Liver (tissue), 9 donors: Measurements from ENCODE around the gene ZBTB7B. TPM values are rescaled to one million over a fixed set of nuclear protein-coding genes. Genes with fewer than 3 reads are reported as not detected.

Experiments used
- DNase-seq: peaks from one replicate; pipeline ENCODE4 v3.0.0-alpha.2; 2017; ENCODE audit warnings: low spot score
- H3K27ac ChIP-seq, 2 donors: one replicate each; pipeline ENCODE4 v1.7.0; 2013; ENCODE audit warnings: inconsistent platforms in 2 of 2, low read length in 2 of 2, control low read depth in 1 of 2, low read depth in 1 of 2, mild to moderate bottlenecking in 1 of 2
- H3K27me3 ChIP-seq, 4 donors: one replicate each; pipeline versions ENCODE4 v1.6.1 to v1.7.0; 2013; ENCODE audit warnings: low read length in 3 of 4, inconsistent platforms in 1 of 4, mild to moderate bottlenecking in 1 of 4, moderate library complexity in 1 of 4; ENCODE audit not compliant: control insufficient read depth in 4 of 4, insufficient read depth in 4 of 4
- H3K36me3 ChIP-seq, 4 donors: one replicate each; pipeline versions ENCODE4 v1.6.1 to v1.7.0; 2013; ENCODE audit warnings: low read length in 3 of 4, mild to moderate bottlenecking in 3 of 4, low read depth in 1 of 4, moderate library complexity in 1 of 4; ENCODE audit not compliant: control insufficient read depth in 4 of 4, insufficient read depth in 3 of 4
- H3K4me1 ChIP-seq, 4 donors: one replicate each; pipeline versions ENCODE4 v1.6.1 to v1.7.0; 2013; ENCODE audit warnings: low read length in 3 of 4, mild to moderate bottlenecking in 3 of 4, moderate library complexity in 1 of 4; ENCODE audit not compliant: control insufficient read depth in 4 of 4, insufficient read depth in 4 of 4
- H3K4me3 ChIP-seq, 3 donors: one replicate each; pipeline versions ENCODE4 v1.6.1 to v1.7.0; 2013; ENCODE audit warnings: low read length in 3 of 3, control low read depth in 1 of 3, low read depth in 1 of 3, mild to moderate bottlenecking in 1 of 3
- H3K9ac ChIP-seq, 2 donors: one replicate each; pipeline ENCODE4 v1.7.0; 2013; ENCODE audit warnings: low read length in 2 of 2, mild to moderate bottlenecking in 2 of 2, moderate library complexity in 2 of 2, control low read depth in 1 of 2, low read depth in 1 of 2
- H3K9me3 ChIP-seq, 4 donors: one replicate each; pipeline versions ENCODE4 v1.6.1 to v1.7.0; 2013; ENCODE audit warnings: low read length in 3 of 4; ENCODE audit not compliant: control insufficient read depth in 4 of 4
- ATF3 ChIP-seq: IDR thresholded peaks from 2 replicates; pipeline ENCODE4 v1.6.1; 2016; ENCODE audit warnings: antibody characterized with exemption
- CTCF ChIP-seq: fragments of 150-350 bp; IDR thresholded peaks from 2 replicates; pipeline ENCODE4 v1.5.1; 2017; ENCODE audit warnings: improper control_type of control experiment, low read depth, low read length; ENCODE audit not compliant: missing input control
- EGR1 ChIP-seq, 2 donors: IDR thresholded peaks; 2 replicates each; pipeline ENCODE4 v1.6.1; 2016 to 2018; ENCODE audit warnings: antibody characterized with exemption in 2 of 2, low read depth in 2 of 2
- FOXA1 ChIP-seq: IDR thresholded peaks from 2 replicates; pipeline ENCODE4 v1.6.1; 2016; ENCODE audit warnings: antibody characterized with exemption
- GABPA ChIP-seq, 2 donors: IDR thresholded peaks in 1 of 2; conservative IDR thresholded peaks in 1 of 2; 2 replicates each; pipeline ENCODE4 v1.6.1; 2016; ENCODE audit warnings: antibody characterized with exemption in 2 of 2, mild to moderate bottlenecking in 1 of 2, moderate library complexity in 1 of 2
- HNF4A ChIP-seq, 2 donors: conservative IDR thresholded peaks; 2 replicates each; pipeline ENCODE4 v1.6.1; 2016; ENCODE audit warnings: antibody characterized with exemption in 2 of 2, mild to moderate bottlenecking in 2 of 2
- HNF4G ChIP-seq: IDR thresholded peaks from 2 replicates; pipeline ENCODE4 v1.6.1; 2016; ENCODE audit warnings: antibody characterized with exemption
- JUND ChIP-seq, 2 donors: IDR thresholded peaks; 2 replicates each; pipeline ENCODE4 v1.6.1; 2016; ENCODE audit warnings: antibody characterized with exemption in 2 of 2
- RAD21 ChIP-seq, 2 donors: IDR thresholded peaks; 2 replicates each; pipeline ENCODE4 v1.6.1; 2016; ENCODE audit warnings: antibody characterized with exemption in 2 of 2, mild to moderate bottlenecking in 2 of 2
- REST ChIP-seq: IDR thresholded peaks from 2 replicates; pipeline ENCODE4 v1.6.1; 2016; ENCODE audit warnings: antibody characterized with exemption, mild to moderate bottlenecking
- SP1 ChIP-seq: IDR thresholded peaks from 2 replicates; pipeline ENCODE4 v1.6.1; 2018; ENCODE audit warnings: antibody characterized with exemption, mild to moderate bottlenecking
- TAF1 ChIP-seq: conservative IDR thresholded peaks from 2 replicates; pipeline ENCODE4 v1.6.1; 2016; ENCODE audit warnings: antibody characterized with exemption, mild to moderate bottlenecking
- YY1 ChIP-seq: IDR thresholded peaks from 2 replicates; pipeline ENCODE4 v1.6.1; 2016; ENCODE audit warnings: antibody characterized with exemption, mild to moderate bottlenecking
- WGBS: extraction: QIAGEN DNeasy Blood & Tissue Kit; methylation state at CpG from one replicate; pipeline ENCODE4 v1.1.7; 2013; 5-methylcytosine and 5-hydroxymethylcytosine counted together
- polyA plus RNA-seq, 2 donors: library from polyadenylated mRNA; stranded (reverse) in 1 of 2; unstranded in 1 of 2; fragments of 200-250 nt in 1 of 2; fragments of >200 nt in 1 of 2; fragmentation: Nextera tagmentation in 1 of 2; extraction: Ambion mirVana in 1 of 2; gene quantifications; one replicate each; pipeline versions ENCODE4 v1.2.1 to v1.2.3, GENCODE V29; 2013 to 2015
- total RNA-seq, 2 donors: library from RNA; depleted of rRNA; stranded (reverse); fragments of >200 nt; gene quantifications; one replicate each; pipeline ENCODE4 v1.2.3, GENCODE V29; 2014
- donor health status: healthy.
- donor health status: healthy.
- donor health status: healthy.
- donor health status: healthy.
- donor health status: healthy.

The ZBTB7B gene
- total and polyA plus RNA-seq, 4 donors: 7.0 to 50.2 (median 21.1) TPM

GRCh38 chr1:154959426-154959780 is 43.2 kb upstream of the ZBTB7B start:
- H3K9me3 ChIP-seq: no peaks in the 10 kb centered on the region
- H3K4me1 ChIP-seq: peaks cover 7 to 61% (median 40%) of the 10 kb centered on the region in 4 donors
- TF ChIP-seq HNF4A (conservative IDR thresholded peaks at IDR 0.05) (no peak), GABPA (IDR thresholded peaks at IDR 0.05 in 1 of 2, conservative IDR thresholded peaks at IDR 0.05 in 1 of 2) (no peak), FOXA1 (no peak), ATF3 (no peak), TAF1 (no peak)
- H3K27ac ChIP-seq: no peak overlapping the region
- no peak for DNase-seq
- H3K9ac ChIP-seq: no peak overlapping the region
- H3K27me3 ChIP-seq: no peaks in the 10 kb centered on the region
- no peak overlapping the region for H3K4me3 ChIP-seq
- WGBS: 92% methylated on average over 7 of the region's 7 CpGs
- H3K36me3 ChIP-seq: peaks cover 3 to 21% (median 7%) of the 10 kb centered on the region in 4 donors

GRCh38 chr1:154960446-154961136 is 42.0 kb upstream of the ZBTB7B start:
- Histone ChIP-seq H3K4me3 (peak overlapping the region; percentile 62 to 86 (median 82)), H3K27me3 (no peaks in the 10 kb centered on the region), H3K9me3 (no peaks in the 10 kb centered on the region), H3K4me1 (peaks cover 3 to 53% (median 33%) of the 10 kb centered on the region in 4 donors), H3K9ac (peak overlapping the region; percentile 88), H3K36me3 (peaks cover 6 to 30% (median 13%) of the 10 kb centered on the region in 4 donors), H3K27ac (peak overlapping the region; percentile 83 to 97)
- WGBS: 43% methylated on average over 10 of the region's 10 CpGs
- no peak for DNase-seq
- TF ChIP-seq GABPA (IDR thresholded peaks at IDR 0.05 in 1 of 2, conservative IDR thresholded peaks at IDR 0.05 in 1 of 2): no peak
- TF ChIP-seq JUND (IDR thresholded peaks at IDR 0.05): no peak
- no peak for TF ChIP-seq FOXA1
- TF ChIP-seq HNF4G: no peak
- no peak for TF ChIP-seq TAF1

- Histone ChIP-seq H3K9ac (peak within 1 kb of the TSS; percentile 88), H3K4me3 (peak within 1 kb of the TSS; percentile 78 to 86 (median 82)), H3K4me1 (peaks cover 1 to 49% (median 28%) of the 10 kb centered on the region in 4 donors), H3K36me3 (peaks cover 6 to 39% (median 21%) of the 10 kb centered on the region in 4 donors), H3K27me3 (no peaks in the 10 kb centered on the region), H3K27ac (peak within 1 kb of the TSS; percentile 83 to 97), H3K9me3 (no peaks in the 10 kb centered on the region)
- peak; percentile 84 for DNase-seq
- TF ChIP-seq TAF1 (no peak), GABPA (IDR thresholded peaks at IDR 0.05 in 1 of 2, conservative IDR thresholded peaks at IDR 0.05 in 1 of 2) (peak; percentile 75 to 91), SP1 (no peak), YY1 (peak; percentile 60), RAD21 (IDR thresholded peaks at IDR 0.05) (peak; percentile 39 to 60), EGR1 (IDR thresholded peaks at IDR 0.05; ENCODE audit: low read depth in 2 of 2) (no peak), REST (no peak), HNF4G (no peak), HNF4A (conservative IDR thresholded peaks at IDR 0.05) (no peak), JUND (IDR thresholded peaks at IDR 0.05) (no peak), CTCF (peak; percentile 5)
- WGBS: under 1% methylated on average over 93 of the region's 93 CpGs
Observed at GRCh38 chr1:154961207-154962155, 41.1 kb upstream of the ZBTB7B start, which contains the start of gene PYGO2. PYGO2 (minus strand) TSS chr1:154961782; CDS start chr1:154961576, 206 bp downstream.
